Stimulated activated CD8-positive, alpha-beta memory T cell treated with anti-CD3 and anti-CD28 coated beads, Interleukin-4, amount 100 ng/mL, for 48 hours (primary cell): ENCODE data around the gene DCAF6.

Experiments
- DNase-seq: peaks from one replicate; pipeline ENCODE4 v3.0.0-alpha.2; 2020

The DCAF6 gene

GRCh38 chr1:168088511-168089325, 152.2 kb downstream of the DCAF6 start:
- DNase-seq: no peak

GRCh38 chr1:168089326-168089978, 153.0 kb downstream of the DCAF6 start:
- DNase-seq: no peak

DNA sequence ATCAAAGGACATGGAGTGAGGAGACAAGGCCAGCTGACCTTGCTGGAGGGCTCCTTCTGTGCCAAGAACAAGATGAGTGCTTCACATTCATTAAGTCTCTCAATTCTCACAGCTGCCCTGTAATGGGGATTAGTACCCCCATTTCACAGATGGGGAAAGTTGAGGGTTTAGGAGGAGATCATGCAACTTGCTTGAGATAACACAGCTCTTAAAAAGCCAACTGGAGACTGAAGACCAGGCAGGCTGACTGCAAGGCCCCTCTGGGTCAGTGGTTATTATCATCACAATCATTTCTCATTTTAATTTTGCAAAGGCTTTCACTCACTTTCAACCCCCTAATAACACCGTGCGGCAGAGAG, 153.5 kb downstream of the DCAF6 start:
- DNase-seq: no peak

DNA sequence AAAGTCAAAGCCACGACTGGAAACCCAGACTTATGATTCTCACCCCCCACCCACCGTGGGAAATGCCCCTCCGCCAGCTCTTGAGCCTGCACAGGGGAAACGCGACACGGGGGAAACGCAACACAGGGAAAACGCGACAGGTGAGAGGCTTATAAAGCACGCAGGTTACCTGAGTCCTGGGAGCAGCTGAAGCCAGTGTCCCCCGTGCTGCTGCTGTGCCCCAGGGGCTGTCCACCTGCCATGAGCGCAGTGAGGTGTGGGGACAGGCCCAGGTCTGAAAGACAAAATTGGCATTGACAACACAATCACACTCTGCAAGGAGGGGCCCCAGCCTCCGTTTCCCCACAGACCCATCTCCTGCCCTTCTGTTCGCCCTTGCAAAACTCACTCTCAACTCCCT, 153.9 kb downstream of the DCAF6 start:
- DNase-seq: no peak

GRCh38 chr1:168091063-168091462, 154.6 kb downstream of the DCAF6 start:
- no peak for DNase-seq

DNA sequence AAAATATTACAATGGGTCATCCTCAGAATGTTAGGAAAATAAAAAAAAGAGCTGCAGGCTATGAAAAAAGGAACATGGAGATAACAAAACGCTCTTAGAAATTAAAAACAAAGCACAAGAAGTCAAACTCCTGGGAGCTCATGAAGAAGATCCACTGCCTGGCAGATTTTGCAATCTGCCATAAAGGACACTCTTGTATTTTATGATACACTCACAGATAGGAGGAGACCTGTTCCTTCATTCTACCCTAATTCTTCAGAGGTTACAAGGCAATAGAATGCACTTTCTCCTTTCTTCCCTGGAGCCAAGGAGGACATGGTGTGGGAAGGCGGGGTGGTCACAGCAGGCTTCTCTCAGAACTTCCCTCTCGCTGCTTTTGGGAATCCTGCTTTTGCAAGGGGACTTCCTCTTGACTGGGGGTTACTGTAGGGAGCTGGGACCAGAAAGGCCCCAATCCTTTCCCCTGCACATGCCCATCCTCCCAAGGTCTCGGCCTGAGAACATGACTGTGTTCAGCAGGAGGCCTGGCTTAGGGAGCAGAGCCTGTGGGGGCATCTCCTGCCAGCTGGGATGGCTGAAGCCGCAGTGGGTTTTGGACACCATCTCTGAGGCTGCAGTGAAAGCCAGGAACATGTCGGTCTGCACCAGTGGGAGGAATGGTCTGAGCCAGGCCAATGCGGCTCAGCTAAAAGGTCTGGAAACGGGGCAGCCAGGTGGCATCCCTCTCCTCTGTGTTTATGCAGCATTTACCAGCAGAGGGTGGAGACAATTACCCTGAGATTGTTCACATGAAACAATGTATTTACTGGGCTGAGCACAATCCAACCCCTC, 155.5 kb downstream of the DCAF6 start:
- DNase-seq: no peak

- no peak for DNase-seq
Observed at GRCh38 chr1:168092566-168093355, 156.3 kb downstream of the DCAF6 start.

DNA sequence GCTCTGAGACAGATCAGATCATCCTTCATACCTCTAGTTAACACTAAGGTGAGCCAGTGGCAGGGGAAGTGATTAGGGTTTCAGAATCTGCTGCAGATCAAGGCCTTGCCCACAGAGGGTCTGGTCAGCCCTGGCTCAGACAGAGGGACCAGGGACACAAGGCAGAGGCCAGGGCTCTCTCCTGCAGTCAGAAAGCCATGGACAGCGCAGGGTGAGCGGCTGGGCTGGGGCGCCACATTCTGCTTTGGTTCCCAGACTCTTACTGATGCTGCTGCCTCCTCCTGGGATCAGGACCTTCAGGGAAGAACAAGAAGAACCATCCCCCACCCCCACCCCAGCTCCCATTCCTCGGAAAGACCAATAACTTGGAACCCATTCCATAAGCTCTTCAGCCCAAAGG, 157.1 kb downstream of the DCAF6 start:
- DNase-seq: no peak

DNA sequence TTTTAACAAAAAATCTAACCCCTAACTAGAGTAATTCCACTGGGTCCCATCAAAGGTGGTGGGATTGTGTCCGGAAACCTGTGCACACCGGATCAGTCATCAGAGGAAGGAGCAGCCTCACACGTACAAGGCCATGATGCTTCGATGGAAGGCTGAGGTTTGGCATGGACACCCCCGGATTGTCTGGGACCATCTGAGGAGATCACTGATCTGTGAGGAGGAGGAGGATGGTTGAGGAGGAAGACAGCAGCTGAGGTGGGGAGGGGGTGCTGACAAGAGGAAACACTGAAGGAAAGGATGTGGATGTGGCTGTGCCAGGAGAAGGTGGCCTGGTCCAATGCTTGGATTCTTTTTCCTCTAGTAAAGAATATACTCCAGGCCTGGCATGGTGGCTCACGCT, 159.0 kb downstream of the DCAF6 start:
- no peak for DNase-seq

GRCh38 chr1:168096296-168097165, 160.0 kb downstream of the DCAF6 start:
- DNase-seq: no peak

GRCh38 chr1:168097921-168098528, 161.5 kb downstream of the DCAF6 start:
- DNase-seq: no peak

- DNase-seq: no peak
Observed at GRCh38 chr1:168098534-168099320, 162.2 kb downstream of the DCAF6 start.

- no peak for DNase-seq
Observed at GRCh38 chr1:168099337-168099801, 162.9 kb downstream of the DCAF6 start.

DNA sequence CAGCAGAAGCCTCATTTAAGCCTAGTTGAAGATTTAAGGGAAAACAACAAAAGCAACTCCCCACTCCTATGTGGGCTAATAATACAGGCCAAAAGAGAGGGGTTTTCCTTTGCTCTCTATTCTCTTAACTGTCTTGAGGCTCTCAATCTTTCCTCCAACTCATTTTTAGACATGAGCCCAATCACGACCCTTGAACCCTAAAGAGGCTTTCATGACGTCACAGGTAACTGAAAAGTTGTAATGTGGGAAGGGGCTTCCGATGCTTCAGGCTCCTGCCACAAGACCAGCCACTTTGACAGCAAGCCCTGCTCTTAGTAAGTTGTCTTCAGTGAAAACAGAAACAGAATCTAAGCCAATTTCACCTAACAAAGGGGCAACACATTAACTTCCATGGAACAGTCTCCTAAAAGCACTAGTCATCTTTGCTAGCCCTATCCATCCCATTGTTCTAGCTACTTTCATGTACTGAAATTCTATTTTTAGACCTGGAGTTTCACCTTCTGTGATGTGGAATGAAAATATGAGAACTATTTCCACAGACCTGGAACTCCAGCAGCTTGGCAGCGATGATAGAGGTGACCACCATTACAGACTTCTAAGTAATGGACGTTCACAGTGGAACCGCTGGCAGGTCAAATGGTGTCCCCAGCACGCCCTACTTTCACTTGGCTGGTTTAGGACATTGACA, 164.0 kb downstream of the DCAF6 start:
- DNase-seq: no peak

DNA sequence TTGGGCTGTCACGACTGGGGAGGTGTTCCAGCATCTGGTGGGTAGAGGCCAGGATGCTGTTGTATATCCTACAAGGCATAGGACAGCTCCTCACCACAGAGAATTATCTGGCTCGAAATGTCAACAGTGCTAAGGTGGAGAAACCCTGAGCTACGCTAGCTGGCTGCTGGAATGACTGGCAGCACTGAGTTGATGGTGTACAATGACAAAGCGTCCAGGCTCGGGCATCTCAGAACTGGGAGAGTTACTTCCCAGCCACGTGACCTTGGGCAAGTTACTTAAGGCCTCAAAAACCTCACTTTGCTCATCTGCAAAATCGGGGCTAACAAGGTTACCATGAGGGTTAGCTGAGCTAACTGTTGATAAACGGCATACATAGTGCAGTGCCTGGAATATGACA, 164.9 kb downstream of the DCAF6 start:
- DNase-seq: no peak

GRCh38 chr1:168102487-168102886, 166.0 kb downstream of the DCAF6 start:
- DNase-seq: no peak

DNA sequence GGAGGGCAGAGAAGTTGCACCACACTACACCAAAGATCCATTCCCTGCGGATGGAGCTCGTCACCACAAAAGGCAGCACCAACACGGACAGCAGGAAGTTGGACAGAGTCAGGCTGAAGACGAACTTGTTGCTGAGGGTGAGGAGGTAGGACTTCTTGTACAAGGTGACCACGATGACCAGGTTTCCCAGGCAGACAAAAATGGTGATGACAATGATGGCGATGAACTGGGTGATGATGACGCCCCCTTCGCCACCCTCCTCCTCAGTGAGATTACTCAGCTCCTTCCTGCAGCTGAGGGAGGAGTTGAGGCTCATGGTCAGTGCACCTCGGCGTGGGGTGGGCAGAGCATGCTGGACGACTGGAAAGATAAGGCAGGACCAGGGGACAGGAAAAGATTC, 168.1 kb downstream of the DCAF6 start:
- DNase-seq: no peak

DNA sequence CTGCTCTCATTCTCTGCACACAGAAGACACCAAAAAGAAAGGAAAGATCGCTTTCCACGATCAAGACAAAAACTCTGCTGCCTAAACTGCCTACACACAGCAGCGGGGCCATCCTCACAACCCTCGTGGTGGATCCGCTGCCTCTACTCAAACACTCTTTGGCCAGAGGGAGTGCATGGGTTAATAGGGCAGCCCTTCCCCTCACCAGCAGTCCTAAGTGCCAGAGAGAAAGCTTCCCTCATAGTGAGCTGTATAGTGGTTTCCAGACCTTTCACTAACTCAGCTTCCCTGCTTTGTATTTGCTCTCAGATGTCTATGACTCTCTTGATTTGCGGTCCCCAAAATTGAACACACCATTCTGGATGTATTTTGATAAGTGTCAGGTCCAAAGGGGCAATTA, 169.4 kb downstream of the DCAF6 start:
- DNase-seq: no peak

- DNase-seq: no peak
Observed at GRCh38 chr1:168106274-168106673, 169.8 kb downstream of the DCAF6 start.
